ENCODE measurements around the gene TRIM9. TPM values are rescaled to one million over a fixed set of nuclear protein-coding genes. Genes with fewer than 3 reads are reported as not detected.

TRIM9 gene
- total RNA-seq, 1 experiment from 2014 or later: 9.8 TPM

GRCh38 chr14:50929506-50929905 is 165.4 kb downstream of the TRIM9 start:
- CTCF ChIA-PET: no interaction called here
- TF ChIP-seq EZH2 (IDR thresholded peaks at IDR 0.05; ENCODE audit: borderline replicate concordance, low read depth, low read length, poor library complexity, severe bottlenecking) (no peak), CTCF (conservative IDR thresholded peaks at IDR 0.05; ENCODE audit: low read depth, low read length) (no peak)
- Histone ChIP-seq H3K9me3 (ENCODE audit: low read depth, low read length, poor library complexity, severe bottlenecking) (no peaks in the 10 kb centered on the region), H3K4me1 (ENCODE audit: insufficient read depth, low read length, poor library complexity, severe bottlenecking) (no peaks in the 10 kb centered on the region), H3K27ac (ENCODE audit: low read depth, low read length, poor library complexity, severe bottlenecking) (no peak overlapping the region), H3K27me3 (replicated peaks; ENCODE audit: insufficient read depth, low read depth, low read length, poor library complexity) (no peaks in the 10 kb centered on the region), H3K4me3 (ENCODE audit: low read depth, low read length, poor library complexity, severe bottlenecking) (no peak overlapping the region), H3K36me3 (ENCODE audit: insufficient read depth, low read length, poor library complexity, severe bottlenecking) (no peaks in the 10 kb centered on the region)
- intact Hi-C loops (cut with micrococcal nuclease; ENCODE audit: unreplicated experiment): no loop called here
- no peak for DNase-seq (ENCODE audit: low spot score)
- POLR2A ChIA-PET (ENCODE audit: low non-redundant PET): no interaction called here
- no TSS peak for BruUV-seq (replicated peaks)

GRCh38 chr14:50928002-50928635 is 166.8 kb downstream of the TRIM9 start:
- CTCF ChIA-PET: no interaction called here

GRCh38 chr14:50926851-50927386 is 168.0 kb downstream of the TRIM9 start:
- Histone ChIP-seq H3K4me3 (ENCODE audit: low read depth, low read length, poor library complexity, severe bottlenecking) (no peak overlapping the region), H3K27ac (ENCODE audit: low read depth, low read length, poor library complexity, severe bottlenecking) (no peak overlapping the region), H3K36me3 (ENCODE audit: insufficient read depth, low read length, poor library complexity, severe bottlenecking) (no peaks in the 10 kb centered on the region), H3K9me3 (ENCODE audit: low read depth, low read length, poor library complexity, severe bottlenecking) (no peaks in the 10 kb centered on the region), H3K27me3 (replicated peaks; ENCODE audit: insufficient read depth, low read depth, low read length, poor library complexity) (no peaks in the 10 kb centered on the region), H3K4me1 (ENCODE audit: insufficient read depth, low read length, poor library complexity, severe bottlenecking) (no peaks in the 10 kb centered on the region)
- BruUV-seq (replicated peaks): no TSS peak
- ChIA-PET CTCF (no interaction called here), POLR2A (ENCODE audit: low non-redundant PET) (no interaction called here)
- intact Hi-C loops (cut with micrococcal nuclease; ENCODE audit: unreplicated experiment): no loop called here
- TF ChIP-seq EZH2 (IDR thresholded peaks at IDR 0.05; ENCODE audit: borderline replicate concordance, low read depth, low read length, poor library complexity, severe bottlenecking): no peak
- no peak for TF ChIP-seq CTCF (conservative IDR thresholded peaks at IDR 0.05; ENCODE audit: low read depth, low read length)
- DNase-seq (ENCODE audit: low spot score): no peak

More at GRCh38 chr14:50928002-50928635, 166.8 kb downstream of the TRIM9 start:
- H3K4me3 ChIP-seq (ENCODE audit: low read depth, low read length, poor library complexity, severe bottlenecking): no peak overlapping the region
- TF ChIP-seq EZH2 (IDR thresholded peaks at IDR 0.05; ENCODE audit: borderline replicate concordance, low read depth, low read length, poor library complexity, severe bottlenecking): no peak
- no peak overlapping the region for H3K27ac ChIP-seq (ENCODE audit: low read depth, low read length, poor library complexity, severe bottlenecking)
- no TSS peak for BruUV-seq (replicated peaks)
- H3K9me3 ChIP-seq (ENCODE audit: low read depth, low read length, poor library complexity, severe bottlenecking): no peaks in the 10 kb centered on the region
- POLR2A ChIA-PET (ENCODE audit: low non-redundant PET): no interaction called here
- no peak for DNase-seq (ENCODE audit: low spot score)
- intact Hi-C loops (cut with micrococcal nuclease; ENCODE audit: unreplicated experiment): no loop called here
- H3K4me1 ChIP-seq (ENCODE audit: insufficient read depth, low read length, poor library complexity, severe bottlenecking): no peaks in the 10 kb centered on the region
- H3K27me3 ChIP-seq (replicated peaks; ENCODE audit: insufficient read depth, low read depth, low read length, poor library complexity): no peaks in the 10 kb centered on the region
- no peaks in the 10 kb centered on the region for H3K36me3 ChIP-seq (ENCODE audit: insufficient read depth, low read length, poor library complexity, severe bottlenecking)

Other genes with a start within 250 kb of the TRIM9 start
- 0.37 and 0.74 TPM in 2 replicates for gene ABHD12B, start 223.1 kb downstream of the TRIM9 start, total RNA-seq (2021)
- gene PYGL, start 150.6 kb downstream of the TRIM9 start, total RNA-seq (2021): 14.2 and 18.6 TPM in 2 replicates
- 57.0 and 60.1 TPM in 2 replicates for gene TMX1, start 145.1 kb upstream of the TRIM9 start, total RNA-seq (2021)

Data from A673 (cell line).